Measurements from ENCODE around the gene GLOD4. TPM values are rescaled to one million over a fixed set of nuclear protein-coding genes. Genes with fewer than 3 reads are reported as not detected.
"Not testable (repeated sequence)": the region's sequence is repeated elsewhere in the genome, so short reads cannot be mapped to it uniquely, and the experiment has no call there.

The GLOD4 gene
- total RNA-seq, 1 donor from 2014 or later, result 79.9 TPM

- Mint-ChIP-seq H3K9me3 (ENCODE audit: low read depth) (no peaks in the 10 kb centered on the region), H3K4me1 (ENCODE audit: low read depth) (peaks cover 11% of the 10 kb centered on the region), H3K27ac (no peak overlapping the region), H3K36me3 (ENCODE audit: insufficient read depth) (peaks cover 11% of the 10 kb centered on the region), H3K4me3 (ENCODE audit: low read depth) (no peak overlapping the region), H3K27me3 (no peaks in the 10 kb centered on the region)
- no peak for DNase-seq (ENCODE audit: low spot score, unreplicated experiment)
- no peak for TF ChIP-seq CTCF (IDR thresholded peaks at IDR 0.05; ENCODE audit: unreplicated experiment)
Observed at GRCh38 chr17:787641-788221, 5.7 kb upstream of the GLOD4 start.

DNA sequence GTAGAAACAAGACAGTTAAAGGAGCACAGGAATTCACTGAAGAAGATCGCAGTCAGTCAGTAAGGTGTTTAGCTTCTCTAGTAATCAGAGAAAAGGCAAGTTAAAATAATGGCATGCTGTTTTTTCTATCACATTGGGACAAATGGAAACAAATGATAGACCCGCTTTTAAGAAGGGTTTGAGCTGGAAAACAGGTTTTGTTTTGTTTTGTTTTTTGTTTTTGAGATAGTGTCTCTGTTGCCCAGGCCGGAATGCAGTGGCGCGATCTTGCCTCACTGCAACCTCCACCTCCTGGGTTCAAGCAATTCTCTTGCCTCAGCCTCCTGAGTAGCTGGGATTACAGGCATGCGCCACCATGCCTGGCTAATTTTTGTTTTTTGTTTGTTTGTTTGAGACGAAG, 3.8 kb upstream of the GLOD4 start:
- H3K27me3 Mint-ChIP-seq; H3K9me3 Mint-ChIP-seq (ENCODE audit: low read depth); DNase-seq (ENCODE audit: low spot score, unreplicated experiment); H3K4me3 Mint-ChIP-seq (ENCODE audit: low read depth); H3K36me3 Mint-ChIP-seq (ENCODE audit: insufficient read depth); H3K27ac Mint-ChIP-seq: not testable (repeated sequence)
- H3K4me1 Mint-ChIP-seq (ENCODE audit: low read depth), result peaks cover 18% of the 10 kb centered on the region

DNA sequence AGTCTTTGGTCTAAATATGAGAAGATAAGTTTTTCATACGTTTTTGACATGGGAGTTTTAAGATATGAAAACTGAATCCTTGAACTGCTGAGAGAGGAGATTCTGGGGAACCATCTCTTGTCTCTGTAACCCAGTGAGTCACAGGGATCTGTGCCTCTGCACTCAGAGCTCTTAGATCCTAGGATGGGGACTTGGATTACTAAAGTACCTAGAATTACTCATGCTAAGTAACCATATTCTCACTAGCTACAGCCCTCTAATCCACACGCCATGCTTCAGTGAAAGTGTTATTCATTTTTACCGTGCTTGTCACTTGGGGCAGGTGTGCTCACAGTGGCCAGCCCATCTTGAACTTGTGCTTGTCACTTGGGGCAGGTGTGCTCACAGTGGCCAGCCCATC, 2.1 kb upstream of the GLOD4 start:
- TF ChIP-seq CTCF (IDR thresholded peaks at IDR 0.05; ENCODE audit: unreplicated experiment), result no peak
- Mint-ChIP-seq H3K4me3 (ENCODE audit: low read depth) (peak overlapping the region; percentile 96), H3K36me3 (ENCODE audit: insufficient read depth) (peaks cover 6% of the 10 kb centered on the region), H3K27ac (no peak overlapping the region), H3K4me1 (ENCODE audit: low read depth) (peaks cover 20% of the 10 kb centered on the region), H3K27me3 (no peaks in the 10 kb centered on the region), H3K9me3 (ENCODE audit: low read depth) (no peaks in the 10 kb centered on the region)
- no peak for DNase-seq (ENCODE audit: low spot score, unreplicated experiment)

GRCh38 chr17:778096-778495, 4.0 kb downstream of the GLOD4 start:
- no peaks in the 10 kb centered on the region for H3K9me3 Mint-ChIP-seq (ENCODE audit: low read depth)
- H3K4me1 Mint-ChIP-seq (ENCODE audit: low read depth), result peaks cover 13% of the 10 kb centered on the region
- no peak overlapping the region for H3K4me3 Mint-ChIP-seq (ENCODE audit: low read depth)
- no peaks in the 10 kb centered on the region for H3K27me3 Mint-ChIP-seq
- DNase-seq (ENCODE audit: low spot score, unreplicated experiment), result no peak
- TF ChIP-seq CTCF (IDR thresholded peaks at IDR 0.05; ENCODE audit: unreplicated experiment), result no peak
- peaks cover 21% of the 10 kb centered on the region for H3K36me3 Mint-ChIP-seq (ENCODE audit: insufficient read depth)
- H3K27ac Mint-ChIP-seq, result no peak overlapping the region

DNA sequence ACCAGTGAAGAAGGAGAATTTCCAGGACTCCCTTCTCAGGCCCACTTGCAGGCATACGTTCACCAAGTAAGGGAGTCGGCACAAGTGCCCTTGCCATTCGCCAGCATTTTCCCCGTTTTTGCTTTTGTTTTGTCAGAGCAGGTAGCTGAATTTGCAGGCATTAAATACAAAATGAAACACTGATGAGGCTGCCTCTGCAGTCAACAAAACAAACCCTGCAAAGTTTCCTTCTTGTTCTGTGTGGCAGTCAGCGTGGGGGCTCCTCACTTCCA, 7.8 kb downstream of the GLOD4 start:
- Mint-ChIP-seq H3K27ac (no peak overlapping the region), H3K9me3 (ENCODE audit: low read depth) (no peaks in the 10 kb centered on the region), H3K27me3 (no peaks in the 10 kb centered on the region), H3K4me3 (ENCODE audit: low read depth) (no peak overlapping the region), H3K36me3 (ENCODE audit: insufficient read depth) (peaks cover 34% of the 10 kb centered on the region), H3K4me1 (ENCODE audit: low read depth) (no peaks in the 10 kb centered on the region)
- TF ChIP-seq CTCF (IDR thresholded peaks at IDR 0.05; ENCODE audit: unreplicated experiment), result no peak
- no peak for DNase-seq (ENCODE audit: low spot score, unreplicated experiment)

DNA sequence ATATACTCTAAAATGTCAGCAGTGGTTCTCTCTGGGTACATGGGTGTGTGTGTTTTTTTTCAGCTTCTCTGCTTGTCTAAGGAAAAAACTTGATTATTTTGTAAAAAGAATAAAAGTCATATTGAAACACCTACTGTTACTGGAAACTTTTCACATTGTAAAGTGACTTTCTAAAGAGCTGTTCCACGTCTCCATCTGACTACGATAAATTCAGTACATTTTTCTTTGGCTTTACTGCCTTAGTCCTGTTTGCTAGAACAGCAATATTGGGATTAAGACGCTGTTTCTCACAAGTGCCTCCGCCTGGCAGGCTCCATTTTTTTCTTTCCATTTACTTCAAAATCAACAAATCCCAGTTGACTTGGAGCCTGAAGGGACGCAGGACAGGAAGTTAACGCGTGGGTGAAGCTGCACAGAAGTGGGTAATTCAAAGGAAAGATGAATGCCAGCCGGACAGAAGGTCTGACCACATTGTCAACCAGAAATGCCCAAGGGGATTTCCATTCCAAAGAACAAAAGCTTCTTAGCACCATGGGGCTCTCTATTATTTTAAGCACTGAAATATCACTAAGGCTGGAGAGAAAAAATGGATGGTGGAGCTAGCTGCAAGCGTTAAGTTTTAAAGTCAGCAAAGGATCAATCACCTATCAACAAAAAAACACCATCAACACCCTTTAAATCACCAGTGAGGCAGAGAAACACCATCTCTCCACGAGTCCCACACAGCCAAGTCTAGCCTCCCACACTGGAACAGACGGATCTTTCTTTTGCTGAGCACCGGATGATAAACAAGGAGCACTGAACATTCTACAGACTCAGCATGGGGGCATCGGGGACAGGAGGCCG, 8.4 kb downstream of the GLOD4 start:
- Mint-ChIP-seq H3K4me3 (ENCODE audit: low read depth) (no peak overlapping the region), H3K4me1 (ENCODE audit: low read depth) (no peaks in the 10 kb centered on the region), H3K27ac (peak overlapping the region; percentile 62), H3K9me3 (ENCODE audit: low read depth) (no peaks in the 10 kb centered on the region), H3K27me3 (no peaks in the 10 kb centered on the region), H3K36me3 (ENCODE audit: insufficient read depth) (peaks cover 36% of the 10 kb centered on the region)
- TF ChIP-seq CTCF (IDR thresholded peaks at IDR 0.05; ENCODE audit: unreplicated experiment), result no peak
- DNase-seq (ENCODE audit: low spot score, unreplicated experiment), result no peak
